BLaER1 treated with 17β-estradiol and CSF1 and Interleukin-3, amounts not matched to agents 10 nM and 100 nM (cell line): ENCODE data around the gene MAP6.

Source experiments
- H3K27ac ChIP-seq, 11 experiments: shearing (Covaris generic); formaldehyde crosslinking; 2 replicates each; pipeline ENCODE4 v1.8.1; 2022
- H3K27me3 ChIP-seq, 11 experiments: shearing (Covaris generic); formaldehyde crosslinking; 2 replicates each; pipeline ENCODE4 v1.8.1; 2022
- H3K36me3 ChIP-seq, 11 experiments: shearing (Covaris generic); formaldehyde crosslinking; 2 replicates each; pipeline ENCODE4 v1.8.1; 2022
- H3K4me1 ChIP-seq, 10 experiments: shearing (Covaris generic); formaldehyde crosslinking; 2 replicates each; pipeline ENCODE4 v1.8.1; 2022
- H3K4me2 ChIP-seq, 11 experiments: shearing (Covaris generic); formaldehyde crosslinking; 2 replicates each; pipeline ENCODE4 v1.8.1; 2022
- H3K4me3 ChIP-seq, 10 experiments: shearing (Covaris generic); formaldehyde crosslinking; 2 replicates each; pipeline ENCODE4 v1.8.1; 2022
- H3K9ac ChIP-seq, 11 experiments: shearing (Covaris generic); formaldehyde crosslinking; 2 replicates each; pipeline ENCODE4 v1.8.1; 2022
- H3K9me3 ChIP-seq, 11 experiments: shearing (Covaris generic); formaldehyde crosslinking; replicated peaks in 1 of 11; 2 replicates each; pipeline ENCODE4 v1.8.1; 2022
- H4K20me1 ChIP-seq, 11 experiments: shearing (Covaris generic); formaldehyde crosslinking; 2 replicates each; pipeline ENCODE4 v1.8.1; 2022
- Cebpa-rat ChIP-seq, 11 experiments: shearing (Covaris generic); IDR thresholded peaks; 2 replicates each; pipeline ENCODE4 v1.8.1; 2022

The MAP6 gene

GRCh38 chr11:75602951-75603350, 65.9 kb downstream of the MAP6 start:
- H3K9me3 ChIP-seq, result no peaks in the 10 kb centered on the region
- H3K27me3 ChIP-seq, result no peaks in the 10 kb centered on the region
- H3K36me3 ChIP-seq, result no peaks in the 10 kb centered on the region
- H3K9ac ChIP-seq, result no peak overlapping the region
- peak overlapping the region; percentile 26 to 78 (median 70); a peak in 21 of 22 replicates for H3K4me2 ChIP-seq
- H3K4me3 ChIP-seq, result no peak overlapping the region
- no peak for TF ChIP-seq Cebpa-rat (IDR thresholded peaks at IDR 0.05)
- peak overlapping the region in 2 of 11 experiments; percentile 33 to 43; a peak in 2 of 22 replicates for H3K27ac ChIP-seq
- peaks cover 22 to 55% (median 42%) of the 10 kb centered on the region in 10 experiments for H3K4me1 ChIP-seq
- H4K20me1 ChIP-seq, result no peaks in the 10 kb centered on the region

GRCh38 chr11:75601494-75601893, 67.3 kb downstream of the MAP6 start:
- Histone ChIP-seq H3K27ac (0 out of 22 replicates have a peak overlapping the region, but pooled peaks of 1 of the 11 experiments have one; percentile 1), H3K4me3 (no peak overlapping the region), H3K4me2 (peak overlapping the region; percentile 7 to 76 (median 52); a peak in 20 of 22 replicates), H3K9me3 (no peaks in the 10 kb centered on the region), H3K9ac (no peak overlapping the region; a peak in 1 of 22 replicates), H3K36me3 (no peaks in the 10 kb centered on the region), H3K4me1 (peaks cover 22 to 52% (median 44%) of the 10 kb centered on the region in 10 experiments), H4K20me1 (no peaks in the 10 kb centered on the region), H3K27me3 (no peaks in the 10 kb centered on the region)
- no peak for TF ChIP-seq Cebpa-rat (IDR thresholded peaks at IDR 0.05)

GRCh38 chr11:75600356-75600755, 68.5 kb downstream of the MAP6 start:
- Histone ChIP-seq H3K27ac (peak overlapping the region in 1 of 11 experiments; percentile 1; a peak in 1 of 22 replicates), H3K9me3 (no peaks in the 10 kb centered on the region), H4K20me1 (no peaks in the 10 kb centered on the region), H3K4me1 (peaks cover 28 to 57% (median 53%) of the 10 kb centered on the region in 10 experiments), H3K27me3 (no peaks in the 10 kb centered on the region), H3K4me3 (no peak overlapping the region), H3K4me2 (peak overlapping the region in 8 of 11 experiments; percentile 44 to 76 (median 66); a peak in 13 of 22 replicates), H3K9ac (no peak overlapping the region), H3K36me3 (no peaks in the 10 kb centered on the region)
- no peak for TF ChIP-seq Cebpa-rat (IDR thresholded peaks at IDR 0.05)

- peak overlapping the region in 1 of 11 experiments; percentile 22; a peak in 1 of 22 replicates for H3K4me2 ChIP-seq
- no peaks in the 10 kb centered on the region for H3K27me3 ChIP-seq
- H3K36me3 ChIP-seq, result no peaks in the 10 kb centered on the region
- no peak overlapping the region for H3K9ac ChIP-seq
- no peak for TF ChIP-seq Cebpa-rat (IDR thresholded peaks at IDR 0.05)
- no peak overlapping the region for H3K4me3 ChIP-seq
- H3K27ac ChIP-seq, result no peak overlapping the region
- no peaks in the 10 kb centered on the region for H3K9me3 ChIP-seq
- H4K20me1 ChIP-seq, result no peaks in the 10 kb centered on the region
- H3K4me1 ChIP-seq, result peaks cover 26 to 66% (median 55%) of the 10 kb centered on the region in 10 experiments
Measured at GRCh38 chr11:75598900-75599299, 69.9 kb downstream of the MAP6 start.

- H4K20me1 ChIP-seq, result no peaks in the 10 kb centered on the region
- peaks cover 20 to 65% (median 50%) of the 10 kb centered on the region in 10 experiments for H3K4me1 ChIP-seq
- TF ChIP-seq Cebpa-rat (IDR thresholded peaks at IDR 0.05), result no peak
- no peak overlapping the region for H3K4me3 ChIP-seq
- no peaks in the 10 kb centered on the region for H3K36me3 ChIP-seq
- no peaks in the 10 kb centered on the region for H3K9me3 ChIP-seq
- no peaks in the 10 kb centered on the region for H3K27me3 ChIP-seq
- 0 out of 22 replicates have a peak overlapping the region, but pooled peaks of 1 of the 11 experiments have one; percentile 22 for H3K4me2 ChIP-seq
- H3K9ac ChIP-seq, result no peak overlapping the region
- H3K27ac ChIP-seq, result no peak overlapping the region
Measured at GRCh38 chr11:75598264-75598663, 70.6 kb downstream of the MAP6 start.

- TF ChIP-seq Cebpa-rat (IDR thresholded peaks at IDR 0.05), result no peak
- Histone ChIP-seq H3K4me3 (no peak overlapping the region), H3K9ac (no peak overlapping the region), H3K4me1 (peaks cover 14 to 59% (median 44%) of the 10 kb centered on the region in 10 experiments), H3K36me3 (no peaks in the 10 kb centered on the region), H4K20me1 (no peaks in the 10 kb centered on the region), H3K27ac (no peak overlapping the region), H3K4me2 (no peak overlapping the region), H3K9me3 (no peaks in the 10 kb centered on the region), H3K27me3 (no peaks in the 10 kb centered on the region)
Measured at GRCh38 chr11:75597636-75598035, 71.2 kb downstream of the MAP6 start.

GRCh38 chr11:75596914-75597313, 71.9 kb downstream of the MAP6 start:
- Histone ChIP-seq H4K20me1 (no peaks in the 10 kb centered on the region), H3K9me3 (no peaks in the 10 kb centered on the region)

GRCh38 chr11:75595429-75595828, 73.4 kb downstream of the MAP6 start:
- H3K27ac ChIP-seq, result no peak overlapping the region
- no peak overlapping the region for H3K9ac ChIP-seq
- no peaks in the 10 kb centered on the region for H3K36me3 ChIP-seq
- H3K4me3 ChIP-seq, result no peak overlapping the region
- no peak for TF ChIP-seq Cebpa-rat (IDR thresholded peaks at IDR 0.05)
- H4K20me1 ChIP-seq, result no peaks in the 10 kb centered on the region
- H3K9me3 ChIP-seq, result no peaks in the 10 kb centered on the region
- peak overlapping the region; percentile 53 to 81 (median 64) for H3K4me2 ChIP-seq
- no peaks in the 10 kb centered on the region for H3K27me3 ChIP-seq
- H3K4me1 ChIP-seq, result peaks cover 12 to 37% (median 23%) of the 10 kb centered on the region in 10 experiments

More at GRCh38 chr11:75596914-75597313, 71.9 kb downstream of the MAP6 start:
- TF ChIP-seq Cebpa-rat (IDR thresholded peaks at IDR 0.05), result no peak
- Histone ChIP-seq H3K9ac (no peak overlapping the region), H3K4me1 (peaks cover 12 to 52% (median 37%) of the 10 kb centered on the region in 10 experiments), H3K4me3 (no peak overlapping the region), H3K27ac (no peak overlapping the region), H3K36me3 (no peaks in the 10 kb centered on the region), H3K27me3 (no peaks in the 10 kb centered on the region), H3K4me2 (peak overlapping the region in 1 of 11 experiments; percentile 81; a peak in 1 of 22 replicates)

GRCh38 chr11:75594211-75594610, 74.6 kb downstream of the MAP6 start:
- Histone ChIP-seq H3K4me1 (peaks cover 12 to 30% (median 20%) of the 10 kb centered on the region in 10 experiments), H3K4me2 (0 out of 22 replicates have a peak overlapping the region, but pooled peaks of 1 of the 11 experiments have one; percentile 59), H3K27me3 (no peaks in the 10 kb centered on the region), H3K4me3 (no peak overlapping the region), H4K20me1 (no peaks in the 10 kb centered on the region), H3K27ac (no peak overlapping the region), H3K9me3 (no peaks in the 10 kb centered on the region), H3K36me3 (no peaks in the 10 kb centered on the region), H3K9ac (no peak overlapping the region)
- TF ChIP-seq Cebpa-rat (IDR thresholded peaks at IDR 0.05), result no peak
